Suppressor macrophage treated with lipopolysaccharide for 4 hours (primary cell): ENCODE measurements around the gene VEPH1.

Source experiments
- DNase-seq: peaks from one replicate; pipeline ENCODE4 v3.0.0-alpha.2; 2020

VEPH1 gene

DNA sequence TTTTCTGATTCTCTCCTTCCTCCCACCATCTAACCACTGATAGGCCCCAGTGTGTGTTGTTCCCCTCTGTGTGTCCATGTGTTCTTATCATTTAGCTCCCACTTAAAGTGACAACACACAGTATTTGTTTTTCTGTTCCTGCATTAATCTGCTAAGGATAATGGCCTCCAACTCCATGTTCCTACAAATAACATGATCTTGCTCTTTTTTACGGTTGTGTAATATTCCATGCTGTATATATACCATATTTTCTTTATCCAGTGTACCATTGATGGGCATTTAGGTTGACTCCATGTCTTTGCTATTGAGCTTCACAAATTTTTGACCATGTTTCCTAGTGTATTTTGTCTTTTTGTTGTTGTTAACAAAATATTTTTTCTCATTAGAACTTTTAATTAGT, 30.6 kb downstream of the VEPH1 start:
- no peak for DNase-seq

DNA sequence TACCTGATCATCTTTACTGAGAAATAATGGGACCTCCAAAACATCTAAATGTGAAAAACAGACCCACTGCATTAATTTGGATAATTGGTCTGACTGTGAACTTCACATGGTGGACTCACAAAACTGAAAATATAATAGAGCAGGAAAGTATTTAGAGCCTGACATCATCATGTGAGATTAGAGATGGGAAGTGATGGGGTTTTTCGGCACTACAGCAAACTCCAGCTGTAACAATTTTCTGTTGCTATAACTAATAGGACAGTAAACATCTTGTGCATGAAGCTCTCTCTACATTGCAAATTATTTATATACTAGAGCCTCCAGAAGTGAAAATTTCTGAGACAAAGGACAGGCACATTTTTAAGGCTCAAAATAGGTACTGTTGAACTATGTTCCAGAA, 32.2 kb downstream of the VEPH1 start:
- DNase-seq = no peak

DNA sequence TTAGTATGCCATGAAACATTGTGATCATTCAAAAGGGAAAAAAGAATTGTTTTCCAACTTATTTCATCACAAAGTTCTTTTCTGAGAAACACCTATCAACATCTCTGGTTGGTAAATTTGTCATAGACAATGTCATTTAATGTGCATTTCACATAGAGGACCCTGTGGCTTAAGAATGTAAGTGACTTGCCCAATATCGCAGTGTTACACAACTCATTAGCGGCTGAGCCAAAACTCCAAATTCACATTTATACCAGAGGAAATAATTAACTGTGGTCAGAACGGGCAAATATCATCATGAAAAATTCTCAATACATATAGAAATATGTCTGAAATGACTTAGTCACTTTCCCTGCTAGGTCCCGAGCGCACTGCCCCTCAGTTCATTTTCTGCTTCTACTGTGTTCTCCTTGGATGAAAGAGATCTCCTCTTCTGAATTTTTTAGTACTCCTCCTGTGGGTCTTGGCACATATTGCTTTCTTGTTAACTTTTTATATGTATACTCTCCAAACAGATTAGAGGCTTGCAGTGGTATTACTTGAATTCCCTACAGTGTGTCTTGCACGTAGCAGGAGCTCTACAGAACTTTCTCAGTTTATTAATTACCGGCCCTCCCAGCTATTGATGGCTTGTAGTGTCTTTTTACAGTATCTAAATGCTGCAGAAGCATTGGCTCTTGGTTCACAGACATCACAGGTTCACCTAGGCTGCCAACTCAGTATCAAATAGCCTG, 33.5 kb downstream of the VEPH1 start:
- DNase-seq = peak; percentile 56

DNA sequence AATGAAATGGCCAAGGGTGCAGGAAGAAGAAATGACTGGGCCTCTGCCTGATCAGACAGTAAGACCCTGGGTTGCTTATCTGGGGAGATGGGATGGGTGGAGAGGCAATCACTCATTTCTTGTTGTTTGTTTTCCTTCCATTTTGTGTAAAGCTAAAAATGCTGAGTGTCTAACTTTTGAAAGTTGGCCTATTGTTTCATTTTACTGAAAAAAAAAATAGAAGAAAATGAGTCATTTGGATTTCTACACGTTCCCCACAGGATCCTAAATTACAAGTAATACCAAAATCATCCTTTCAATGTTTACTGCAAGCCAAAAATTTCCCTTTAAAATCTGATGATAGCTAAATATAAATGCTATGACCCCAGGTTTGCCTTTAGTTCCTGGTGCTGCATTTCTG, 36.0 kb downstream of the VEPH1 start:
- DNase-seq = peak; percentile 37

DNA sequence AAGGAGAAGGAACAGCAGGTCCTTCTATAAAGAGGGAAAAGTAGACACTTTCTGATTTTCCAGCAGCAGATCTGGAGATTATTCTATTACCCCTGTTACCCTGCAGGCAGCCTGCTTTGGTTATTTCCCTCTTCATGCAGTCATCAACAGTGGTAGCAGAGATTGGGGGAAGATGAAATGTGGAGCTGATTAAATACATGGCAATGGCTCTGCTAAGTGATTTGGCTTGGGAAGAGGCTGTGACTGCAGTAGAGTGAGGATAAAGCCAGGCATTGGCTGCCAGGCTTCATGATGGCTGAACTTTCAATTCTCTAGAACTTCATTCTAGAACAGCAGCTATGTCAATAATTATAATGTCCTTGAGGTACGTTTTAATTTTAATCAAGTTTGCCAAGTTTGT, 37.5 kb downstream of the VEPH1 start:
- DNase-seq = no peak

DNA sequence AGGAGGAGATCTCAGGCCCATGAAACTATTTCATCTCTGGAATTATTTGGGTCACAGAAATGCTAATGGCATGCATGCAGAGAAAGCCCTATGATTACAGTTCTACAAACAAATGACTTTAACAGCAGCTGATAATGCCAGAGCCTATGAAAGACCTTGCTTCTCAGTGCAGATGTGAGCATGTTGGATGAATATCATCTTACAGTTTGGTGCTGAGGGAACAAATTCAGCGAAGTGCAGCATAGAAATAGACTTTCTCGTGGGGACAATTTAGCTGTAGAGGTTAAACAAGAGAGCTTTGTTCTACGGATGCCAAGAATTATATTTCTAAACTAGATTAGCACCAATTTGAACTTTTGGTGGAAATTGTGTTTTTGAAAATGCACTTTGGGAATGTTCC, 38.9 kb downstream of the VEPH1 start:
- no peak for DNase-seq

DNA sequence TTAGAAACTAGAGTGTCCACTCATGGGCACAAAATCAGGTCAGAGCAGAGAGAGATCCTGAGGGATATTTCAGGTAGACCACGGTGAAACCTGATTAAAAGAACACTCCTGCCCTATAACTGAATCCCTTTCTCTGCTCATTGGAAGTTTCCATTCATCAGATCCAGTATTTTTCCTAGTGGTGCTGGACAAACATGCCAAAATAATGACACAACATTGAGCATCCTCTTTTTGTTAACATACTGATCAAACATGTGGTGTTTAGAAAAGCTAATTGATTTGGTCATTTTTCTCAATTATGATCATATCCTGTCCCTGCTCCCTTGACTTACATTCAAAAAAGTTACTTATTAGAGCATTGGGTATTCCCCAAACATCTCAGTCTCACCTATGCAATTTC, 39.4 kb downstream of the VEPH1 start:
- no peak for DNase-seq

DNA sequence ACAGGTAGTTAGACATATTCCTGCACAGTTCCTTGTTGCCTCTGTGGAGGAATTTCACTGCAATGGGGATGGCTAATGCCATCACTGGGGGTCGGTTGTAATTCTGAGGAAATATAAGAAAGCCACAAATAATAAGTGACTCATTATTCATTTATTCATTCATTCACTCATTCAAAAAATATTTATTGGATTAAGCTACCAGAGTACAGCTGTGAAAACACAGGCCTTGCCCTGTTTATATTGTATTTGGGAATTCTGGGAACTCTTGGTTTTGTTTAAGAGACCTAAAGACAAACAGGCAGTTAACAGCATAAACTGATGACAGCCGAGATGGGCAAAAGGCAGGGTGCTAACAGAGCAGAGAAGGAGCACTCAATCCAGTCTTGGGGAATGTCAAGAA, 43.0 kb downstream of the VEPH1 start:
- DNase-seq = no peak

DNA sequence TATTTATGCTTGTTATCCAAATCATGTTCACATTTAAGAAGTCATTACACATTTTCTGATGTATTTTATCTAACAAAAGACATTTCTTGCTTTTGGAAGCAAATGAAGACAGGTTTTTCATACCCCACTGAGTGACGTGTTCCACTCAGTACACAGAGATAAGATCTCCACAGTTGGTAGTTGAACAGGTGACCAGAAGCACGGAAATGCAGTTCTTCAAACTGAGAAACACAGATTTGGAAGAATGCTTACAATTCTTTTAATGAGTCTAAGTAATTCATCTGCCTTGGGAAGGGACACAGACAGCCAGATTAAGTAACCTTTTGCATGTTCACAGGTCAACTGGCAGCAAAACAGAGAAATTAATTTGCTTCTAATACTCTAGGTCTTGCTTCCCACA, 43.5 kb downstream of the VEPH1 start:
- no peak for DNase-seq

DNA sequence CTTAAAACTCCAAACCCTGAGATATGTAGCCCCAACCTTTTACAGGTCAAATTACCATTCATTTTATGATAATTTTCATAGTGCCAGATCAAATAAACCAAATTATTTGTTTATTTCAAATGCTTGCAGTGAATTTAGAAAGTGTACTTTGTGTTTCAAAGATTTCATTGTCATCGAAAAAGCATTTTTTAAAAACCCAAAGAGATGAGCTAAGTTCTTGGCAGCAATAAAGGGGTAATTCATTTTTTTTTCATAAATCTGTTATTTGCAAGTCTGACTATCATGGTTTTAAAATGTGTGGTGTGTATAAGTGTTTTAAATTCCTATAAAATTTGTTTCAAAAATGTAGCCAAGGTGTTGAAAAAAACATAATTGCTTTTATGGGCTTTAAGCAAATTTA, 49.4 kb downstream of the VEPH1 start:
- DNase-seq = no peak

DNA sequence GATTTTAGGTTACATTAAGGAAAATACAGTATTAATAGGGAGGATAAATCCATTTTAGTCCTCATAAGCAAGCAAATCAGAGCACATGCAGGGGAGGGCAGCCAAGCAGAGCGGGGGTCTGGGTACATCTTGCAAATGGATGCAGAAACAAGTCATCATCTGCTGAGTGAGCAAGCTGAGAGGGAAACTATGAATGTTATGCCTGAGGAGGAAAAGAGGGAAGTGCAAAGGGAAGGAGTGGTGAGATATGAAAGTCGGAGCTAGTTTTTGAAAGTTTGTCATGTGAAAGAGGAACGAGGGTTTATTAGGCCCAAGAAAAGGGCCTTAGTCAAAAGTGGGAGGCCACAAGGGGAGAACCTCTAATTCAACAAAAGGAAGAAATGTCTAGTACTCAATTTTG, 51.1 kb downstream of the VEPH1 start:
- peak; percentile 85 for DNase-seq

DNA sequence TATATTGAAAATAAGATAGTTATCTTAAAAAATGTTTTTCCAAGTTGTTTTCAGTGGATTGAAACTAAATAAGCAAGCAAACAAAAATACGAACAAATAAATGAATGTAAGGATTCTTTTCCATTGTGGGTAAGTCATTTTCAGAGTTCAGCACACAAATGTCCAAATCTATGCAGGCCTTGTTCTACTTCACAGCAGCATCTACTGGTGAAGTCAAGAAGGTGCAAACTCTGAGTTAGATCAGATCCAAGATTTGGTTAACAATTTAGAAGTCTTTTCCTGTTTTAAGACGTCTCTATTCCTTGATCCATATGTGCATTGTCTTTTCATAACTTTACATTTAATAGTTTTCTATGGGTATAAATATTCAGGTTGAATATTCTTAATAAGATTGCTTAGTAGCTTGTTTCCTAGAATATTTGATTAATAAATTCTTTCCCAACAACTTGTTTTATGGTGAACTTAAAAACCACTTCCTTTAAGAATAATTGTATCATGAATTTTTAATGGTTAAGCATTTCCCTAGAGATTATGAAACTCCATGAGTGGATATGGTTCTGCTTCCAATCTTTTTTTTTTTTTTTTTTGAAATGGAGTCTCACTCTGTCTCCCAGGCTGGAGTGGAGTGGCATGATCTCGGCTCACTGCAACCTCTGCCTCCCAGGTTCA, 56.1 kb downstream of the VEPH1 start:
- DNase-seq = peak; percentile 40

DNA sequence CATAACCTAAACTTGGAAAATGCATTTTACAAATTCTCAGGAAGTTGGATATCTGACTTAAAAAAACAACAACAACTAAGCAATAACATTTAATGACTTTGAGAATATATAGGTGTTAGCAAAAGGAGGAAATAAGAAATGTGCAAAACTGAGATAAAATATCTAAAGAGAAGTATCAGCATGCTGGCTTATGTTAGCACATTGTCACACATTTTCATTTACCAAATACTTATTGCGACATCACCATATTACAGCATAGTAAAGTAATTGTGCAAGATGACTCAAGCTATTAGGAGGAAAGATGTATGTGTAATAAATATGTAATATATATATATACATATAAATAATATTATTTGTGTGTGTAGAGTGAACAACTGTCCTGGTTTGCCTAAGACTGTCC, 57.4 kb downstream of the VEPH1 start:
- peak; percentile 88 for DNase-seq

DNA sequence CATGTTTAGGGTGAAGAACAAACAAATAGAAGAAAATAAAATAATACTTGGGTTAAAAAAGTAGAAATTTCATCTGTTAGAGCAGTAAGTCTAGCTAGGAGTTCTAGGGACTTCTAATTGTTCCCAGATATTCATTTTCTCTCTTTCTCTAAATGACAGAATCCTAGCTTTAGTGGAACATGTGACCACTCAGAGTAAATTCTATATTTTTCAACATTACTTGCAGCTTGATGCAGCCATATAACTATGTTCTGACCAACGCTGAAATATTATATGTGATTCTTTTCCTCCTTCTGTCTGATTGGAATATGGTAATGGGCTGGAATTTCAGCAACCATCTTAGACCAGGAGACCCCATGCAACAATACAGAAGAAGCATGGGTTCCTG, 58.4 kb downstream of the VEPH1 start:
- no peak for DNase-seq

DNA sequence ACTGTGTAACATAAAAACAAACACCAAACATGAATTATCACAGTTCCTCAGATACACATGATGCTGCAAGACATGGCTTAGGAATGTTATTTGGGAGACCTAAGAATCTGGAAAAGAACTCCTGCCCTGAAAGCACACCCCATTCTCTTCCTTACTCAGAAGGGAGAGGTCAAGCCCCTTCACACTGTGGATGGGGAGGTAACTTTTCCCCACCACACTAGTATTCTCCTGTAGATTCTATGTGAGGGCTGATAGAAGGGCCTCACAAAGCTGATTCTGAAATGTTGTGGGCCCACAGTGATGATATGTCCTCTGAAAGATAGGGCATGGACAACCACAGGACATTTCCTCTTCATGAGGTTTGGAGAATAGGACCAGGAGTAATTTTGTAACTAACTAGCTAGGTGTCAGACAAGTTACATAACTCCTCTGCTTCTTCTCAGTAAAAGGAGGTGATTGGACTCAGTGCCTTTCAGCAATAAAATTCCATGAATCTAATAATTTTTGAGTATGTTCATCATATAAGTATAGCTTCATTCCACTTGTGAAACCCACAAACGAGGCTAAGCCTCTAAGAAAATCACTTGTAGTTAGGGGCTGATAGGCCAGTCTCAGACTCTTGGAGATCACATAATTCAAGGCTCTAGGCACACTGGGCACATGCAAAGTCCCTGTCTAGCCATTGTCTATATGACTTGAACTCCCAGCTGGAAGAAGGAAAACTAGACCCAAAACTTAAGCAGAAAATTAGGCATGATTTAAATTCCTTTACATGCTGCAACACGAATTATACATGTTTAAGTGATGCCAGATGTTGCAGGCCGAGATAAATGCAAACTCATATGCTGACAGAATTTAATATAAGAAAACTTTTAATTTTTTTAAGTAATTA, 59.1 kb downstream of the VEPH1 start:
- peak; percentile 35 for DNase-seq

DNA sequence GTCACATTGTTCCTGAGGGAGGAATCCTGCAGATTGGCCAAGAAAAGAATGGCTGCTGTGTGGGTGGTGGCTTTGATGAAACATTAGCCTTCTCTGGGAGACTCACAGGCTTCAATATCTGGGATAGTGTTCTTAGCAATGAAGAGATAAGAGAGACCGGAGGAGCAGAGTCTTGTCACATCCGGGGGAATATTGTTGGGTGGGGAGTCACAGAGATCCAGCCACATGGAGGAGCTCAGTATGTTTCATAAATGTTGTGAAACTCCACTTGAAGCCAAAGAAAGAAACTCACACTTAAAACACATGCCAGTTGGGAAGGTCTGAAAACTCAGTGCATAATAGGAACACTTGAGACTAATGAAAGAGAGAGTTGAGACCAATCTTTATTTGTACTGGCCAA, 60.5 kb downstream of the VEPH1 start:
- DNase-seq = no peak

DNA sequence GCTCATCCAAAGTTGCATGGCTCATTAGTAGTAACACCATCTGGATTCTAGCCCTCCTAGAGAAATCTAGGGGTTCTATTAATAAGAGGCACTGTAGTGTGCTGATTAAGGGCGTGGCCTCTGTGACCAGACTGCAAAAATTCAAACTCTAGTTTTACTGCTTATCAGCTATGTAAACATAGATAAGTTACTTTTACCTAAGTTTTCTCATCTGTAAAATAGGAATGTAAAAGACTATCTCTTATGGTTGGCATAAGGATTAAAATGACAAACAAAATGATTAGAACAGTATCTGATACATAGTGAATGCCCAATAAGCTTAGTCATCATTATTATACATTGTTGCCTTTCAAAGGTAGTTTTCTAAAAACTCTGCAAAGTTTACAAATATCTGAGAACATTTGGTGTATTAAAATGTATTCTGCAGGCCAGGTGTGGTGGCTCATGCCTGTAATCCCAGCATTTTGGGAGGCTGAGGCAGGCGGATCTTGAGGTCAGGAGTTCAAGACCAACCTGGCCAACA, 62.1 kb downstream of the VEPH1 start:
- DNase-seq = no peak

DNA sequence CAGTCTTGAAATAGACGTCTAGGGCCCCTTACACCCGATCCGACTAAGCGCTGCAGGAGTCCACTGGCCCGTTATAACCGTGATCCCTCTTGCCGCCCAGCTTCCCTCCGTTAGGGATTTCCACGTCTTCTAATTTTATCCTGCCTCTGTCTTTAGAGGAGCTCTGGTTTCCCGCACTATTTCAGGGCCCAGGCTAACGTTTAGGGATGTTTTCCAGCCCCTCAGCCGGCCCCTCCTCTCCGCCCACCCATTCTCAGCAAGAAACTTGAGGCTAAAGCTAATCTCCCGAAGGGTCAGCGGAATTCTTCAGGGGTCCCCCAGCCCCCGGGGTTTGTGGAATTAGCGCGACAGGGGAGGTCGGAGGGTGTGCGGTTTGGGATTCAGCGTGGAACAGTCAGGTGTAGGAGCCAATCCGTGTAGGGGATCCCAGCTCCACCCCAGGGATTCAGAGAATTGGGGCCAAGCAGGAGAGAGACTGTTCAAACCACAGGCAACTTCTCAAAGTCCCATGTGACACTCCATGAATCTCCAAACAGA, 65.0 kb downstream of the VEPH1 start:
- DNase-seq = no peak

DNA sequence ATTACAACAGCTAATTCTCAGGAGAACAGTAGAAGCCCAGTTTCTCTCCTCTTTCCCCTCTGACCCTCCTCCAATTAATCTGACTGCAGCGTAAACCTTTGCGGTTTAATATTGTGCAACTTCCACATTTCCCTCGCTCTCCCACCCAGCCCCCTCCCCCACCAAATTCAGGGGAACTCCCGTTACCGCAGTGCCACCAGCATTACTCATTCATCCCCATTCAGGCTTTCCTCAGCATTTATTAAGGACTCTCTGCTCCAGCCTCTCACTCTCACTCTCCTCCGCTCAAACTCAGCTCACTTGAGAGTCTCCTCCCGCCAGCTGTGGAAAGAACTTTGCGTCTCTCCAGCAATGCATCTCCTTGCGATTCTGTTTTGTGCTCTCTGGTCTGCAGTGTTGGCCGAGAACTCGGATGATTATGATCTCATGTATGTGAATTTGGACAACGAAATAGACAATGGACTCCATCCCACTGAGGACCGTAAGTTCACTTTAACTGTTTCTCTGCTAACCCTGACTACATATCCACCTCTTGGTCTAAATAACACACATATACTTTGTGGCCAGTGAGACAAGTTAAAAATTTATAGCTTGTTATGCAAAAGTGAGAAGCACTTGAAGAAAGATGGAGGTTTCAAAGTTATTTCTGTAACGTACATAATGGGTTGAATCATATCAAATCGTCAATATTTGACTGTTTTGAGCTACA, 66.5 kb downstream of the VEPH1 start, which contains the start of gene PTX3:
Gene PTX3 (plus strand): TSS at position 268 of the 709 bp plus-strand sequence. CDS start 84 bp downstream, at position 352.
- peak; percentile 93 for DNase-seq

DNA sequence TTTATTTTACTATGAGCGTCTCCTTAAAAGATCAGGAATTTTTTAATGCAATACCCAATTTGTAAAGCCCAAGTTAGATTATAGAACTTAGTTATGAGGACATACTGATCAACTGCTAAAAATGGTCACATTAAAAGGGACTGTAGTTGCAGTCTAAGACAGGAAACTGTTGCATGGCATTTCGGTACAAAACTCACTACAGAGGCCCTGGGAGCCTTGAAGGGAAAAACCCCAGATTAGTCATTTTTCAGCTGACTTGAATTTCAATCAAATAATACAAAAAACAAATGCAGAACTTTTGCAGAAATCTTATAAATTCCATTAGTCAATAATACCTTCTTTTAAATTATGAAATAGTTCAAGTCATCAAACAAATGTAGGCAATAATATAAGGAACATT, 73.5 kb downstream of the VEPH1 start:
- DNase-seq = peak; percentile 92

DNA sequence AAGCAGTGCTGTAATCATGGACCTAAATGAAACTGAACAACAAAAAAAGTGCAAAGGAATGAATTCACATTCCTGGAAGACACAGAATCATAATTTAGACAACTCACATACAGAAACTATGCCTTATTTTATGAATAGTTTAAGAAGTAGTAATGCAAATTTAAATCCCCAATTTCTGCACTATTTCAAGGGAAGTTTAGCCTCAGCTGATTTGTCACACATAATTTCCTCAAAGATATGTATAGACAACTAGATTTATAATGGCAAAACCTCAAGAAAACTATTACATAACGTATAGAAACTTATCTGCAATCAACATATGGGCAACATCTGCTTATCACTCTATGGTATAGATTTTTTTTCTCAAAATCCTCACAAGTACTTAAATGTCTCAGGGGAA, 74.4 kb downstream of the VEPH1 start:
- DNase-seq = peak; percentile 32

DNA sequence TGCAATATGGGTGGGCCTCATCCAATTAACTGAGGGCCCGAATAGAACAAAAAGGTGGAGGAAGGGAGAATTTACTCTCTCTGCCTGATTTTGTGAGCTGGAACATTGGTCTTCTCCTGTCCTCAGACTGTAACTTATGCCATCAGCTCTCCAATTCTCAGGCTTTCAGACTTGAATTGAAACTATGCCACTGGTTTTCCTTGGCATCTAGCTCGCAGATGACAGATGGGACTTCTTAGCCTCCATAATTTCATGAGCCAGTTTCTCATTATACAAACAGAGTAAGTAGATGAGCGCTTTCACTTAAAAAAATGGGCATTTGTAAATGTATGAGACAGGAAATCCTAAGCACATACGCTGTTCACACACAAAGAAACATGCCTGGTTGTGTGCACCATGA, 75.3 kb downstream of the VEPH1 start:
- DNase-seq = no peak

DNA sequence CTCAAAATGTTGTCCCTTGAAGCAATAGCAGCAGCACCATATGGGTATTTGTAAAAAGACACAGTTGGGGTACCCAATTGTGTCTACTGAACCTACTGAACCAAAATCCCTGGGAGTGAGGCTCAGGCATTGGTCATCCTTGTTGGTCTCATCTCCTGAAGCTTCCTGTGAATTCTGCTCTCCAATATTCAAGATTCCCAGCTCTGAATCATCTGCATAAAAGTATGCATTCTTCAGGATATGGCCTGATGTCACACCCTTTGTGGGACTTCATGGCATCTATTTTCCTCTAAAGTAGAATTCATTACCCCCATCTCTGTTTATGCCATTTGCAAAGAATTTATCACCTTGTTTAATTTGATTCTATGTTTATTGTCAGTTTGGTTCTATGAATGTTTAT, 79.9 kb downstream of the VEPH1 start:
- no peak for DNase-seq
